ENCODE results near the gene BLOC1S4.

GRCh38 chr4:6749340-6750171 lies 33.6 kb downstream of the BLOC1S4 start:
- TF ChIP-seq, protein P1, sequence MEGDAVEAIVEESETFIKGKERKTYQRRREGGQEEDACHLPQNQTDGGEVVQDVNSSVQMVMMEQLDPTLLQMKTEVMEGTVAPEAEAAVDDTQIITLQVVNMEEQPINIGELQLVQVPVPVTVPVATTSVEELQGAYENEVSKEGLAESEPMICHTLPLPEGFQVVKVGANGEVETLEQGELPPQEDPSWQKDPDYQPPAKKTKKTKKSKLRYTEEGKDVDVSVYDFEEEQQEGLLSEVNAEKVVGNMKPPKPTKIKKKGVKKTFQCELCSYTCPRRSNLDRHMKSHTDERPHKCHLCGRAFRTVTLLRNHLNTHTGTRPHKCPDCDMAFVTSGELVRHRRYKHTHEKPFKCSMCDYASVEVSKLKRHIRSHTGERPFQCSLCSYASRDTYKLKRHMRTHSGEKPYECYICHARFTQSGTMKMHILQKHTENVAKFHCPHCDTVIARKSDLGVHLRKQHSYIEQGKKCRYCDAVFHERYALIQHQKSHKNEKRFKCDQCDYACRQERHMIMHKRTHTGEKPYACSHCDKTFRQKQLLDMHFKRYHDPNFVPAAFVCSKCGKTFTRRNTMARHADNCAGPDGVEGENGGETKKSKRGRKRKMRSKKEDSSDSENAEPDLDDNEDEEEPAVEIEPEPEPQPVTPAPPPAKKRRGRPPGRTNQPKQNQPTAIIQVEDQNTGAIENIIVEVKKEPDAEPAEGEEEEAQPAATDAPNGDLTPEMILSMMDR (IDR thresholded peaks at IDR 0.05) = no peak
- peak; percentile 89 for TF ChIP-seq POLR2A (IDR thresholded peaks at IDR 0.05)
- no peak for TF ChIP-seq EP300 (IDR thresholded peaks at IDR 0.05; ENCODE audit: low read depth)
